ENCODE results near the gene SERF2.
"Not testable (repeated sequence)": the region's sequence is repeated elsewhere in the genome, so short reads cannot be mapped to it uniquely, and the experiment has no call there.

GRCh38 chr15:43746245-43746902 is 45.7 kb upstream of the SERF2 start, which contains the start of gene PDIA3:
- TF ChIP-seq GATA2, GATA3 (IDR thresholded peaks at IDR 0.05; ENCODE audit: low read depth, low read length): not testable (repeated sequence)

Data from SH-SY5Y (cell line).